Muscle layer of duodenum (tissue), 2 donors: ENCODE measurements around the gene MOCOS.

Source experiments
- H3K27ac ChIP-seq: one replicate; pipeline ENCODE4 v1.7.0; 2013; ENCODE audit warnings: mild to moderate bottlenecking, low read length
- H3K27me3 ChIP-seq: one replicate; pipeline ENCODE4 v1.7.0; 2013; ENCODE audit warnings: low read depth, mild to moderate bottlenecking, control low read depth, low read length
- H3K36me3 ChIP-seq, 2 donors: one replicate each; pipeline ENCODE4 v1.7.0; 2013; ENCODE audit warnings: low read length in 2 of 2, control low read depth in 1 of 2, mild to moderate bottlenecking in 1 of 2; ENCODE audit not compliant: insufficient read depth in 2 of 2, control insufficient read depth in 1 of 2
- H3K4me1 ChIP-seq, 2 donors: one replicate each; pipeline ENCODE4 v1.7.0; 2013; ENCODE audit warnings: low read length in 2 of 2, mild to moderate bottlenecking in 2 of 2, control low read depth in 1 of 2, moderate library complexity in 1 of 2; ENCODE audit not compliant: insufficient read depth in 2 of 2, control insufficient read depth in 1 of 2
- H3K4me3 ChIP-seq, 2 donors: one replicate each; pipeline ENCODE4 v1.7.0; 2013; ENCODE audit warnings: low read length in 2 of 2, low read depth in 1 of 2, mild to moderate bottlenecking in 1 of 2
- H3K9me3 ChIP-seq, 2 donors: one replicate each; pipeline ENCODE4 v1.7.0; 2013; ENCODE audit warnings: low read length in 2 of 2, control low read depth in 1 of 2, mild to moderate bottlenecking in 1 of 2; ENCODE audit not compliant: control insufficient read depth in 1 of 2
- donor health status: healthy.

The MOCOS gene

GRCh38 chr18:36296650-36297416 is 109.5 kb downstream of the MOCOS start:
- Histone ChIP-seq H3K27ac (no peak overlapping the region), H3K4me1 (peaks cover 0 to 14% of the 10 kb centered on the region in 2 donors), H3K36me3 (no peaks in the 10 kb centered on the region), H3K9me3 (no peaks in the 10 kb centered on the region), H3K27me3 (no peaks in the 10 kb centered on the region), H3K4me3 (peak overlapping the region; percentile 60 to 96)

GRCh38 chr18:36297417-36298125 is 110.3 kb downstream of the MOCOS start, which contains the start of gene FHOD3:
TSS of gene FHOD3 (plus strand) at chr18:36297713. CDS start at chr18:36297836, 123 bp downstream.
- Histone ChIP-seq H3K27ac (no peak within 1 kb of the TSS), H3K9me3 (no peaks in the 10 kb centered on the region), H3K27me3 (no peaks in the 10 kb centered on the region), H3K36me3 (no peaks in the 10 kb centered on the region), H3K4me3 (peak within 1 kb of the TSS; percentile 60 to 96), H3K4me1 (peaks cover 0 to 14% of the 10 kb centered on the region in 2 donors)

- Histone ChIP-seq H3K4me3 (peak overlapping the region in 1 of 2 donors; percentile 96), H3K9me3 (no peaks in the 10 kb centered on the region), H3K27ac (no peak overlapping the region), H3K36me3 (no peaks in the 10 kb centered on the region), H3K27me3 (no peaks in the 10 kb centered on the region), H3K4me1 (peaks cover 0 to 14% of the 10 kb centered on the region in 2 donors)
Observed at GRCh38 chr18:36298126-36298741, 110.9 kb downstream of the MOCOS start.

- no peaks in the 10 kb centered on the region for H3K36me3 ChIP-seq
- H3K4me1 ChIP-seq = peaks cover 0 to 14% of the 10 kb centered on the region in 2 donors
- H3K4me3 ChIP-seq = peak overlapping the region in 1 of 2 donors; percentile 38
- no peak overlapping the region for H3K27ac ChIP-seq
- H3K9me3 ChIP-seq = no peaks in the 10 kb centered on the region
- no peaks in the 10 kb centered on the region for H3K27me3 ChIP-seq
Observed at GRCh38 chr18:36299015-36299414, 111.7 kb downstream of the MOCOS start.

- H3K27me3 ChIP-seq = no peaks in the 10 kb centered on the region
- H3K4me3 ChIP-seq = no peak overlapping the region
- peaks cover 0 to 14% of the 10 kb centered on the region in 2 donors for H3K4me1 ChIP-seq
- H3K9me3 ChIP-seq = no peaks in the 10 kb centered on the region
- H3K27ac ChIP-seq = no peak overlapping the region
- no peaks in the 10 kb centered on the region for H3K36me3 ChIP-seq
Observed at GRCh38 chr18:36300211-36300610, 112.9 kb downstream of the MOCOS start.

GRCh38 chr18:36301884-36302283 is 114.6 kb downstream of the MOCOS start:
- no peaks in the 10 kb centered on the region for H3K36me3 ChIP-seq
- H3K27me3 ChIP-seq = no peaks in the 10 kb centered on the region
- no peak overlapping the region for H3K4me3 ChIP-seq
- H3K9me3 ChIP-seq = no peaks in the 10 kb centered on the region
- H3K4me1 ChIP-seq = peaks cover 0 to 9% of the 10 kb centered on the region in 2 donors
- H3K27ac ChIP-seq = no peak overlapping the region

- Histone ChIP-seq H3K27ac (no peak overlapping the region), H3K36me3 (no peaks in the 10 kb centered on the region), H3K27me3 (no peaks in the 10 kb centered on the region), H3K4me1 (peaks cover 0 to 8% of the 10 kb centered on the region in 2 donors), H3K4me3 (no peak overlapping the region), H3K9me3 (no peaks in the 10 kb centered on the region)
Observed at GRCh38 chr18:36302676-36303075, 115.4 kb downstream of the MOCOS start.

- Histone ChIP-seq H3K36me3 (no peaks in the 10 kb centered on the region), H3K27me3 (no peaks in the 10 kb centered on the region), H3K9me3 (no peaks in the 10 kb centered on the region), H3K4me1 (peaks cover 0 to 5% of the 10 kb centered on the region in 2 donors), H3K4me3 (no peak overlapping the region), H3K27ac (no peak overlapping the region)
Observed at GRCh38 chr18:36303211-36303844, 116.0 kb downstream of the MOCOS start.

- no peaks in the 10 kb centered on the region for H3K27me3 ChIP-seq
- H3K9me3 ChIP-seq = no peaks in the 10 kb centered on the region
- peaks cover 0 to 4% of the 10 kb centered on the region in 2 donors for H3K36me3 ChIP-seq
- no peak overlapping the region for H3K27ac ChIP-seq
- H3K4me3 ChIP-seq = no peak overlapping the region
- H3K4me1 ChIP-seq = peaks cover 0 to 4% of the 10 kb centered on the region in 2 donors
Observed at GRCh38 chr18:36304723-36305122, 117.4 kb downstream of the MOCOS start.

- Histone ChIP-seq H3K27me3 (no peaks in the 10 kb centered on the region), H3K4me1 (peaks cover 0 to 4% of the 10 kb centered on the region in 2 donors), H3K9me3 (no peaks in the 10 kb centered on the region), H3K27ac (no peak overlapping the region), H3K36me3 (peaks cover 0 to 8% of the 10 kb centered on the region in 2 donors), H3K4me3 (no peak overlapping the region)
Observed at GRCh38 chr18:36305375-36305774, 118.1 kb downstream of the MOCOS start.

GRCh38 chr18:36307513-36307912 is 120.2 kb downstream of the MOCOS start:
- H3K4me1 ChIP-seq = peaks cover 0 to 4% of the 10 kb centered on the region in 2 donors

More at GRCh38 chr18:36307513-36307912, 120.2 kb downstream of the MOCOS start:
- H3K36me3 ChIP-seq = peaks cover 0 to 8% of the 10 kb centered on the region in 2 donors
- H3K9me3 ChIP-seq = no peaks in the 10 kb centered on the region
- H3K27ac ChIP-seq = no peak overlapping the region
- H3K4me3 ChIP-seq = no peak overlapping the region
- no peaks in the 10 kb centered on the region for H3K27me3 ChIP-seq
